Amniotic stem cell (primary cell): ENCODE results near the gene UMOD.

Experiments used
- DNase-seq: peaks from one replicate; lab custom pipeline; 2025; lab: John Stamatoyannopoulos, UW

The UMOD gene

GRCh38 chr16:20364051-20364450 is 11.5 kb upstream of the UMOD start:
- DNase-seq: no peak

- no peak for DNase-seq
Observed at GRCh38 chr16:20363191-20363590, 10.7 kb upstream of the UMOD start.

GRCh38 chr16:20359997-20360396 is 7.5 kb upstream of the UMOD start:
- no peak for DNase-seq

GRCh38 chr16:20355114-20355782 is 2.7 kb upstream of the UMOD start:
- DNase-seq: no peak

- DNase-seq: no peak
Observed at GRCh38 chr16:20353379-20353778, 864 bp upstream of the UMOD start.

- no peak for DNase-seq
Observed at GRCh38 chr16:20349615-20350014, 2.9 kb downstream of the UMOD start.

- DNase-seq: no peak
Observed at GRCh38 chr16:20348365-20349185, 3.9 kb downstream of the UMOD start.

- DNase-seq: no peak
Observed at GRCh38 chr16:20347666-20348364, 4.7 kb downstream of the UMOD start.

- no peak for DNase-seq
Observed at GRCh38 chr16:20344611-20345010, 7.9 kb downstream of the UMOD start.

- no peak for DNase-seq
Observed at GRCh38 chr16:20339744-20340143, 12.8 kb downstream of the UMOD start.

- no peak for DNase-seq
Observed at GRCh38 chr16:20336955-20337354, 15.6 kb downstream of the UMOD start.

GRCh38 chr16:20334396-20334795 is 18.1 kb downstream of the UMOD start:
- DNase-seq: no peak

GRCh38 chr16:20333120-20333519 is 19.4 kb downstream of the UMOD start:
- DNase-seq: no peak

GRCh38 chr16:20332411-20332810 is 20.1 kb downstream of the UMOD start:
- DNase-seq: no peak

- no peak for DNase-seq
Observed at GRCh38 chr16:20331635-20332034, 20.9 kb downstream of the UMOD start.

GRCh38 chr16:20329392-20330138 is 22.9 kb downstream of the UMOD start:
- no peak for DNase-seq

- no peak for DNase-seq
Observed at GRCh38 chr16:20327444-20328041, 25.0 kb downstream of the UMOD start, which contains the start of gene GP2. GP2 (minus strand) TSS chr16:20327513; CDS start chr16:20326431, 1,082 bp downstream.

GRCh38 chr16:20326321-20326720 is 26.2 kb downstream of the UMOD start:
- no peak for DNase-seq

- DNase-seq: no peak
Observed at GRCh38 chr16:20325005-20325404, 27.5 kb downstream of the UMOD start.

- DNase-seq: no peak
Observed at GRCh38 chr16:20323591-20324117, 28.9 kb downstream of the UMOD start.

GRCh38 chr16:20322696-20323095 is 29.8 kb downstream of the UMOD start:
- DNase-seq: no peak
